Activated CD4-positive, alpha-beta T cell treated with anti-CD3 and anti-CD28 coated beads, Interleukin-2, amount 10 ng/mL, durations not matched to agents 7 days and 5 days (primary cell): ENCODE measurements around the gene GLT8D2. TPM values are rescaled to one million over a fixed set of nuclear protein-coding genes. Genes with fewer than 3 reads are reported as not detected.

Experiments
- CTCF ChIA-PET: fragments of 350-600 bp; sonication (Branson Sonifier 250); formaldehyde crosslinking; loops from one replicate; lab custom pipeline; 2021; ENCODE audit warnings: antibody characterized with exemption; lab: Charles Lee
- POLR2A ChIA-PET: fragments of 350-600 bp; sonication (Branson Sonifier 250); formaldehyde crosslinking; loops from one replicate; lab custom pipeline; 2021; ENCODE audit warnings: antibody characterized with exemption; lab: Charles Lee
- DNase-seq: peaks from one replicate; pipeline ENCODE4 v3.0.0-alpha.2; 2020
- H3K27ac Mint-ChIP-seq: one replicate; pipeline ENCODE4 v1.8.0; 2021; ENCODE audit warnings: mild to moderate bottlenecking, moderate library complexity, mixed read lengths
- H3K27me3 Mint-ChIP-seq: one replicate; pipeline ENCODE4 v1.8.0; 2021; ENCODE audit warnings: mixed read lengths
- H3K36me3 Mint-ChIP-seq: one replicate; pipeline ENCODE4 v1.8.0; 2021; ENCODE audit warnings: low read depth, mixed read lengths
- H3K4me1 Mint-ChIP-seq: one replicate; pipeline ENCODE4 v1.8.0; 2021; ENCODE audit warnings: mixed read lengths
- H3K4me3 Mint-ChIP-seq: one replicate; pipeline ENCODE4 v1.8.0; 2021; ENCODE audit warnings: mild to moderate bottlenecking, moderate library complexity, mixed read lengths
- H3K9me3 Mint-ChIP-seq: one replicate; pipeline ENCODE4 v1.8.0; 2021; ENCODE audit warnings: mixed read lengths
- total RNA-seq, 2 experiments: library from RNA; stranded (reverse); gene quantifications; one replicate each; pipeline ENCODE4 v1.2.3, GENCODE V29; 2021

Gene GLT8D2
- total RNA-seq, 2 experiments from 2014 or later = not detected

DNA sequence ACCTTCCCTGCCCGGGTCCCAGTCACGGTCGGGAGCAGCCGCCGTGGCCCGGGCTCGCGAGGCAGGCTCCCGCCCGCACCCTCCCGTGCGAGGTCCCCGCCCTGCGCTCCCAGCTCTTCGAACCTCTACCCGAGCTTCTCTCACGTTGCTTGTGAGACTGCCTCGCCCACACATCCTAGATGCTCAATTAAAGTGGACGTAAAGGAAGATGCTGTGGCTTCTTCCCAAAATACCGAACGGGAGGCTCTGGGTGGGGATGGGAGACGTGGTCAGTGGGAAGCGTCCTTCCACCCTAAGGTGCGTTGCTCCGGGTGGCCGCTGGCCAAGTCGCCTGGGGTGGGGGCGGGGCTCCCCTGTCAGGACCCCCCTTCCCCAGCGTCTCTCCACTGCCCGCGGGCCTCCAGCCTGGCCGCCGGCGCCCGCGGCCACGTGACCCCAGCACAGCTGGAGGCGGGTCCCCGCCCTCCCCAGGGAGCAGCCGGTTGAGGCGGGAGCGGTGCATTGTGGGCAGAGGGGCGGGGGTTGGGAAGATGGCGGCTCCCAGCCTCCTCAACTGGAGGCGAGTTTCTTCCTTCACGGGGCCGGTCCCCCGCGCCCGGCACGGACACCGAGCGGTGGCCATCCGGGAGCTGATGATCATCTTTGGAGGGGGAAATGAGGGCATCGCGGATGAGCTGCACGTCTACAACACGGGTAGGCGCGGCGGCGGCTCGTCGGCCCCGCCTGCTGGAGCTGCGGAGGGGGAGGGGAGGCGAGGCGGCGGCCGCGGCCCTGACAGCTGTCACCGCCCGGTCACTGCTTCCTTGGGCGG is 14.2 kb upstream of the GLT8D2 start, which contains the start of gene HCFC2:
Gene HCFC2 (plus strand): TSS at position 501 of the 811 bp plus-strand sequence. CDS start 30 bp downstream, at position 531.
- peaks cover 23% of the 10 kb centered on the region for H3K4me1 Mint-ChIP-seq
- CTCF ChIA-PET = interaction anchor here (0.6 to 1.3 kb wide), 7 partner anchors 36 to 923 kb away, joined by 3 to 5 read pairs (median 3); partner anchors contain the start of gene TDG
- H3K27ac Mint-ChIP-seq = peak within 1 kb of the TSS; percentile 91
- H3K36me3 Mint-ChIP-seq = peaks cover 12% of the 10 kb centered on the region
- POLR2A ChIA-PET = interaction anchor here (0.6 to 1.3 kb wide), 4 partner anchors 18 to 223 kb away, joined by 3 to 4 read pairs (median 4); partner anchors contain the start of gene NFYB
- peak within 1 kb of the TSS; percentile 93 for H3K4me3 Mint-ChIP-seq
- H3K9me3 Mint-ChIP-seq = no peaks in the 10 kb centered on the region
- DNase-seq = peak; percentile 90
- H3K27me3 Mint-ChIP-seq = peaks cover 20% of the 10 kb centered on the region

DNA sequence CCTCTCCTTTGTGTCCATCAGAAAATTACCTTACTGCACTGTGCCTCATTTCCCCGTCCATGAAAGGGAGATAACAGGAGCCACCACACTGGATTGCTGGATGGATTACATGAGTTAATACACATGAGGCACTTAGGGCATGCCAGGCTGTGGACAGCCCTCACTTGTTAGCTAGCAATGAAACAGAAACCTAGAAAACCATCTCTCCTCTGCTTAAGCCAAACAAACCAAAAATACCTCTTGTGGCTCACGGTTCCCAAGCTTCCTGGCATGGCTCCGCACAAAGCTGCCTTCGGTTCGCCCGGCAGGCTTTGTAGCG is 13.7 kb upstream of the GLT8D2 start:
- POLR2A ChIA-PET = interaction anchor here (0.6 to 1.3 kb wide), 3 partner anchors 17 to 223 kb away, joined by 4 read pairs; partner anchors contain the start of gene NFYB
- Mint-ChIP-seq H3K4me3 (peak overlapping the region; percentile 93), H3K27me3 (peaks cover 23% of the 10 kb centered on the region), H3K36me3 (peaks cover 10% of the 10 kb centered on the region), H3K27ac (peak overlapping the region; percentile 91), H3K4me1 (peaks cover 21% of the 10 kb centered on the region), H3K9me3 (no peaks in the 10 kb centered on the region)
- CTCF ChIA-PET = interaction anchor here (0.8 to 1.3 kb wide), 5 partner anchors 45 to 153 kb away, joined by 3 to 5 read pairs (median 4); partner anchors contain the start of gene TDG
- no peak for DNase-seq

DNA sequence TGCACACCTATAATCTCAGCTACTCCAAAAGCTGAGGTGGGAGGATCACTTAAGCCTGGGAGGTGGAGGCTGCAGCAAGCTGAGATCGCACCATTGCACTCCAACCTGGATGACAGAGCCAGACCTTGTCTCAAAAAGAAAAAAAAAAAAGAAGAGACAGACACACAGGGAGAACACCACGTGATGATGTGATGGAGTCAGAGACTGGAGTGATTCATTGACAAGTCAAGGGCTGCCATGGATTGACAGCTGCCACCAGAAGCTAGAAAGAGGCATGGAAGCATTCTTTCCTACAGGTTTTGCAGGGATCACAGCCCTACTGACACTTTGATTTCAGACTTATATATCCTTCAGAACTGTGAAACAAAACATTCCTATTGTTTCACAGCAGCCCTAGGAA is 10.8 kb upstream of the GLT8D2 start:
- Mint-ChIP-seq H3K9me3 (no peaks in the 10 kb centered on the region), H3K36me3 (no peaks in the 10 kb centered on the region), H3K4me1 (peaks cover 12% of the 10 kb centered on the region), H3K27me3 (peaks cover 35% of the 10 kb centered on the region), H3K27ac (no peak overlapping the region), H3K4me3 (no peak overlapping the region)
- no peak for DNase-seq
- CTCF ChIA-PET = interaction anchor here (0.7 kb wide), 1 partner anchor 48 kb away, joined by 6 read pairs; no protein-coding TSS in a partner anchor
- POLR2A ChIA-PET = no interaction called here

DNA sequence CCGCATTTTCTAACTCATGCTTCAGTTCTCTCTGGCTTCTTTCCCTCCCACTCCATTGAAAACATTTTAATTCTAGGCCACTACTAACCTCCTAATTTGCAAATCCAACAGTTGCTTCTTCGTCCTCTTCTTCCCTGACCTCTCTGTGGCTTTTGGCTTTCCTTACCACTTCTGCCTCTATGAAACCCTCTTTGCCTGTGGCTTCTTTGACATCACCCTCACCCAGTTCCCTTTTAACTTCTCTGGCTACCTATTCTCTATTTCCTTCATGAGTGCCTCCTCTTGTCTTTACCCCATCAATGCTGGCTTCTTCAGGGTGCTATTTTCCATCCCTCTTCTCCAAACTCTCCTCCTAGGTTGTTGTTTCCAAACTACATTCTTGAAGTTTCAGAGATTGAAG is 10.0 kb upstream of the GLT8D2 start:
- Mint-ChIP-seq H3K4me1 (peaks cover 5% of the 10 kb centered on the region), H3K27ac (no peak overlapping the region), H3K36me3 (no peaks in the 10 kb centered on the region), H3K27me3 (peaks cover 36% of the 10 kb centered on the region), H3K9me3 (no peaks in the 10 kb centered on the region), H3K4me3 (no peak overlapping the region)
- ChIA-PET POLR2A (no interaction called here), CTCF (no interaction called here)
- no peak for DNase-seq

DNA sequence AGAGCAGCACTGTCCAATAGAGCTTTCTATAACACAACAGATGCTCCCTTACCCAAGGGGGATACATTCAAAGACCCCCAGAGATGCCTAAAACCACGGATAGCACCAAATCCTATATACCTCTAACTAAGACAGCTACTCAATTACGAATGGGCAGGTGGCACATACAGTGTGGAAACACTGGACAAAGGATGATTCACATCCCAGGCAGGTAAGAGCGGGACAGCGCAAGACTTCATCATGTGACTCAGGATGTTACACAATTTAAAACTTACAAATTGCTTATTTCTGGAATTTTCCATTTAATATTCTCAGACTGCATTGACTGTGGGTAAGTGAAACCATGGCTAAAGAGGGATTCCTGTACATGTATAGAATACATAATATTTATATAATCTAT is 8.8 kb upstream of the GLT8D2 start:
- Mint-ChIP-seq H3K27me3 (peaks cover 41% of the 10 kb centered on the region), H3K4me3 (no peak overlapping the region), H3K4me1 (peaks cover 5% of the 10 kb centered on the region), H3K27ac (no peak overlapping the region), H3K9me3 (no peaks in the 10 kb centered on the region), H3K36me3 (no peaks in the 10 kb centered on the region)
- ChIA-PET CTCF (interaction anchor here (1.1 to 2.2 kb wide), 2 partner anchors 50 to 68 kb away, joined by 3 to 12 read pairs; no protein-coding TSS in a partner anchor), POLR2A (no interaction called here)
- DNase-seq = no peak

DNA sequence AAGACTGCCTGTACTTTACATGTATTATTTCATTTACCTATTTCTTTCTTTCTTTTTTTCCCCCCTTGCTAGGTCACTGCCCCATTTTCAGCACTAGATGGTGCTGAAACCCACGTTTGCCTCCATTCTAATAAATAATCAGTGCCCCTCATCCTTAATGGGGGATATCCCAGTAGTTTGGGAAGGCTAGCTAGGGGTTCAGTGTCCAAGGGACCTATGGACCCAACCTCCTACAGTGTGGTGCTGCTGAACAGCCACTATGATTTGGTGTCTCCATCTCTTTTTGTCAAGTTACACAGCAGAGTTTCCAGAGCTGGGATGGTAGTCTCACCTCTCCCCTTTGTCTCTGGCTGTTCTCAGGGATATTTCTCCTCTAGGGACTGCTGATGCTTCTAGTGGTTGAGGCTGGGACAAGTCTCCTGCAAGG is 7.8 kb upstream of the GLT8D2 start:
- no peaks in the 10 kb centered on the region for H3K36me3 Mint-ChIP-seq
- no peaks in the 10 kb centered on the region for H3K9me3 Mint-ChIP-seq
- H3K27me3 Mint-ChIP-seq = peaks cover 46% of the 10 kb centered on the region
- no peak for DNase-seq
- no peak overlapping the region for H3K4me3 Mint-ChIP-seq
- CTCF ChIA-PET = interaction anchor here (1.2 to 2.2 kb wide), 2 partner anchors 12 to 51 kb away, joined by 3 to 12 read pairs; no protein-coding TSS in a partner anchor
- H3K4me1 Mint-ChIP-seq = no peaks in the 10 kb centered on the region
- H3K27ac Mint-ChIP-seq = no peak overlapping the region
- POLR2A ChIA-PET = no interaction called here

DNA sequence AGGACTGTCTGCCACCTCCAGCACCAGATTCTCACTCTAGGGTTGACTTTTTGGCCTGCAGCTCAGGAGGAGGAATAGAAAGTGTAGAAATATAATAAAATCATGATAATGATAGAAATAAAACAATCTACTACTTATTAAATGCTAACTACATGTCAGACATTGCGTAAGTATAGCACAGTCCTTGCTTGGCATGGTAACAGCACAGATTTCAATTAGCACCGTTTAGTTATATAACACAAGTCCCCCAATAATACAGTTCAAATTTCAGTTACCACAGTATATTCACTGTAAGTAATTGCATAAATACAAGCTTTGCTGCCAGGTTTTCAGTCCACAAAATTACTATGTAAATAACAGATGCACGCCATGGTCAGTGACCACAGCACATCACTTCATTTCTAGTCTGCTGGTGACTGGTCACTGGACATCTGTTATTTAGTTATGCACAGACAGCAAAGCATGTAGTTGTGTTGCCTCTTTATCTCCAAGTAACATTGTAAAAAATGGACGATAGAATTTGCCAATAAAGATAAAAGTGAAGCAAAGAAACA is 6.5 kb upstream of the GLT8D2 start:
- H3K27me3 Mint-ChIP-seq = peaks cover 50% of the 10 kb centered on the region
- ChIA-PET CTCF (interaction anchor here (1.9 to 2.2 kb wide), 2 partner anchors 10 to 52 kb away, joined by 5 to 12 read pairs; no protein-coding TSS in a partner anchor), POLR2A (no interaction called here)
- no peak for DNase-seq
- no peaks in the 10 kb centered on the region for H3K36me3 Mint-ChIP-seq
- H3K4me1 Mint-ChIP-seq = no peaks in the 10 kb centered on the region
- no peak overlapping the region for H3K27ac Mint-ChIP-seq
- no peaks in the 10 kb centered on the region for H3K9me3 Mint-ChIP-seq
- no peak overlapping the region for H3K4me3 Mint-ChIP-seq

DNA sequence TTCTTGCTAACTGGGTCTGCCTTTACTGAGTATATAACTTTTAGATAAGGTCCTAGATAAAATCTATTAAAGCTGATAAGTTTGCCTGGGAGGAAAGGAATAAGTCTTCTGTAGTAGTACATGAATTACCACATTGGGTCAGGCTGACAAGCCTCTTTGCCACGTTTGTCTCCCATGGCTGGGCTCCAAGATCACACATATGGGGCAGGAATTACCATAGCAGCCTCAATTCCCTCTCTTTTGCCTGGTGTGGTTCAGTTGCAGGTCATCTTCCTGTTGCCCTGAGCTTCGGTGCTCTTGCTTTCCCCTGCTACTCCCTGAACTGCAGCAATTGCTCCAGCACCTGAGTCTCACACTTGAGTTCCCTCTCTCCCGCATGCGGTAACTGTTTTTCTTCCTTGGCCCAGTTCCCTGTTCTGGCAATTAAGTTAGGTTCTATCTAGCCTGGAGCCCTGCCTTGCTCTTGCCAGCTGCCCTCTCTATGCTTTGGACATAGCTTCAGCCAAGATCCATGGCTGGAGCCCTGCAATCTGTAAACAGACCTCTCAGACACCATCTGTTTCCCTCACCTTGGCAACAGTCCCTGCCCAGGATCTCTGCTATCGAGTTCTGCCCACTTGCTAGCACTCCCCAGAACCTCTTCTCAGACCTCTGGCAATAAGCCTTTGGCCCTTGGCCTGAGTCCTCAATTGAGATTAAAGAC is 5.8 kb upstream of the GLT8D2 start:
- H3K4me1 Mint-ChIP-seq = no peaks in the 10 kb centered on the region
- no peak for DNase-seq
- no peak overlapping the region for H3K4me3 Mint-ChIP-seq
- CTCF ChIA-PET = interaction anchor here (1.9 kb wide), 1 partner anchor 10 kb away, joined by 5 read pairs; no protein-coding TSS in a partner anchor
- no peaks in the 10 kb centered on the region for H3K36me3 Mint-ChIP-seq
- no peaks in the 10 kb centered on the region for H3K9me3 Mint-ChIP-seq
- H3K27ac Mint-ChIP-seq = no peak overlapping the region
- POLR2A ChIA-PET = no interaction called here
- H3K27me3 Mint-ChIP-seq = peaks cover 52% of the 10 kb centered on the region

DNA sequence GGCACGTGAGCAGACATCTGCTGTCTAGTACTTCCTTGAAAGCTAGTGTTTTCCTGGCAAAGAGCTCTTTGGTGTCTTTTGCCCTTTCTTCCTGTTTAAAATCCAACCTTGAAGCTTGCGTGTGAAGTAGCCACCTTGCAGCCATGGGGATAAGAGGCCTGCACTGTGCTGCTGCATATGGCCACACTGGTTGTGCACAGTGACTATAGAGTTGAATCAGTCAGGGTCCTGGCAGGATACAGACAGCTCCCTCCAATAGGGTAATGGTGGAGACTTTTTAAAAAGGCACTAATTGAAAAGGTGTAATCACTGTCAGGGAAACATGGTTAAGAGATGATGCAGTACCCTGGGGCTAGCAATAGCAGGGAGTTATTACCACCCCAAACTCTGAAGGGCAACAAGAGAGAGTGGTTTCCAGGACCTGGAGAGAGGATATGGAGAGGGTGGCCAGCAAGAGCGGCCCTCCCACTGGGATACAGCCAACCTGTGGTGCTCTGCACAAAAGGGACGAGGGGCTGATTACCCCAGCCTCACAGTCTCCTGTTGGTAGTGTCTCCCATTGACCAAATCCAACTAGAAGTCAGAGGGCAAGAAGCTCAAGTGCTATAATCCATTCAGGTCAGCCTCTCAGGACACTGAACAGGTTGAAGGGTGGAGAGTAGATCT is 4.8 kb upstream of the GLT8D2 start:
- Mint-ChIP-seq H3K4me1 (peaks cover 6% of the 10 kb centered on the region), H3K27me3 (peaks cover 52% of the 10 kb centered on the region), H3K4me3 (no peak overlapping the region), H3K9me3 (no peaks in the 10 kb centered on the region), H3K36me3 (no peaks in the 10 kb centered on the region), H3K27ac (no peak overlapping the region)
- DNase-seq = no peak
- CTCF ChIA-PET = interaction anchor here (1.1 to 1.9 kb wide), 2 partner anchors 9 to 45 kb away, joined by 3 to 5 read pairs; no protein-coding TSS in a partner anchor
- POLR2A ChIA-PET = interaction anchor here (0.6 kb wide), 1 partner anchor 1307 kb away, joined by 6 read pairs; no protein-coding TSS in a partner anchor

DNA sequence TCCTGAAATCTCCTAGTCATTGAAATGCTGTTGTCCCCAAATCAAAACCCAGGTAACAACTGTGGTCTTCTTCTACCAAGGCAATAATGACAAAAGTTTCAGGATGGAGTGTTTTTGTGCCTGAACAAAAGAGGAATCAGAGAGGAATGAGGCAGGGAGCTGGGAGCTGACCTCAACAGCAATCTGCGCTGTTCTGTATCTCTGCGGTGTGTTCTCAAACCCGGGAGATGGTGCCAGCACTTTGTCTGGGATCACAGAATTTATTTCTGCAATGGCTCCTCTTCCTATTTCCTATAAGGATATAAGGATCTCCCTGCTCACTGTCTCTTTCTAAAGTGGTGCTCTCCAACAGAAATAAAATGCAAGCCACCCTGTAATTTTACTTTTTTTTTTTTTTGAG is 449 bp upstream of the GLT8D2 start:
- no peak overlapping the region for H3K4me3 Mint-ChIP-seq
- no peak overlapping the region for H3K27ac Mint-ChIP-seq
- POLR2A ChIA-PET = no interaction called here
- DNase-seq = no peak
- no peaks in the 10 kb centered on the region for H3K9me3 Mint-ChIP-seq
- CTCF ChIA-PET = no interaction called here
- peaks cover 48% of the 10 kb centered on the region for H3K27me3 Mint-ChIP-seq
- H3K4me1 Mint-ChIP-seq = peaks cover 8% of the 10 kb centered on the region
- H3K36me3 Mint-ChIP-seq = no peaks in the 10 kb centered on the region

DNA sequence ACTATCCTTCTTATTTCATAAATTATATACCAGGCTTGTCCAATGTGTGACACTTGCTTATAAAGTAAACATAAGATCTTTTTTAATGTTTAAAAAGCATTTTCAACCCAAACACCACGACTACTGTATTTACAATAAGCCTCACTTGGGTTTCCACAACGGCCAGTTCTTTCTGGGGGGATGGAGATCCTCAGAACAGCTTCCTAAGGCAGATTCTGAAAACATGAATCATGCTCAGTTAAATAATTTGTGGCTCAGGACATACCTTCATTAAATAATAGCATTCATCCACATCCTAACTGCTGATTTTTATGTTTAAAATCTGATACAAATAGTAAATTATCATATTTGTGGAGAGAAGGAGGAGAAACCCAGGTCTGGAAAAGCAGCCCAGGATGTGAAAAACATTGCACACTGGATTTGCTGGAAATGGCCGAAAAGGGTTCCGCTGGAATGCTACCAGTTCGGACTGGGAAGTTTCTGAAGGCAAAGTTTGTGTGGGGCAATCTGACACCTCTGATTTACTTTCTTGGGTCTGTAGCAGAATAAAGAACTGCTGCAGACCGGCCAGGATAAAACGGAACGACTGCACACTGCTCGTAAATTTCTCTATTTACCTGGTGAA is 597 bp downstream of the GLT8D2 start:
- no peaks in the 10 kb centered on the region for H3K36me3 Mint-ChIP-seq
- H3K27me3 Mint-ChIP-seq = peaks cover 46% of the 10 kb centered on the region
- DNase-seq = no peak
- peaks cover 13% of the 10 kb centered on the region for H3K4me1 Mint-ChIP-seq
- H3K27ac Mint-ChIP-seq = no peak overlapping the region
- H3K4me3 Mint-ChIP-seq = no peak overlapping the region
- POLR2A ChIA-PET = no interaction called here
- H3K9me3 Mint-ChIP-seq = no peaks in the 10 kb centered on the region
- CTCF ChIA-PET = no interaction called here

DNA sequence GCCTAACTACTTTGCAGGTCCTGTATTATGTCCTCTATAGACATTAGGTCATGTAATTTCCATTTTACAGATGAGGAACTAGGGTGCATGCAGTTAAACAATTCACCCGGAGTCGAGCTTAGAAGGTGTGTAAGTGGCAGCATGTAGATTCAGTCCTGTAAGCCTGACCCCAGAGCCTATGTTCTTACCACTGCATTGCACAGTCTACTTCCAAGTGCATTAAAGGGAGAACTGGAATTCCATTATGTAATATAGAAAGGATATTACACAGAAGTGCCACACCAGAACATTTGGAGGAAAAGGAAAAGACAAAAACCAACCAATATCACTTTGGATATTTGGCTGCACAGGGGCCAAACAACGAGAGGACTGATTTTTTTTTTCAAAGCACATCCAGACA is 1.2 kb downstream of the GLT8D2 start:
- Mint-ChIP-seq H3K4me1 (peaks cover 13% of the 10 kb centered on the region), H3K27me3 (peaks cover 46% of the 10 kb centered on the region)

More for the DNA sequence above, 1.2 kb downstream of the GLT8D2 start:
- Mint-ChIP-seq H3K36me3 (no peaks in the 10 kb centered on the region), H3K4me3 (no peak overlapping the region), H3K9me3 (no peaks in the 10 kb centered on the region), H3K27ac (no peak overlapping the region)
- no peak for DNase-seq
- CTCF ChIA-PET = no interaction called here
- POLR2A ChIA-PET = no interaction called here
